ENCODE measurements around the gene TSNAX.

DNA sequence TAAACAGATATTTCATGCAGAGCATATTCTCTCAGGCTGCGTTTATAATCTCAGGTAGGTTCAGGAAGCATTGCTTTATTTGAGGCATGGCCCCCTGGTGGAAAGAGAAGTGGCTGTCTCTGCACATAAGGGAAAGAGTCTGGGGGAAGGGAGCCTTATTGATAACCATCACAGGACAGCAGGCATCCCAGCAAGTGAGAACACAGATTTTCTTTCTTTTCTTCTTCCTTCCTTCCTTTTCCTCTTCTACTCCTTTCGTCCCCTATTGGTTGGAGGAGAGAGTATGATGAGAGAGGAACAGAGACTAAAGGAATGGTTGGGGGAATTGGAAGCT is 21.9 kb downstream of the TSNAX start:
- TF ChIP-seq, protein P1, sequence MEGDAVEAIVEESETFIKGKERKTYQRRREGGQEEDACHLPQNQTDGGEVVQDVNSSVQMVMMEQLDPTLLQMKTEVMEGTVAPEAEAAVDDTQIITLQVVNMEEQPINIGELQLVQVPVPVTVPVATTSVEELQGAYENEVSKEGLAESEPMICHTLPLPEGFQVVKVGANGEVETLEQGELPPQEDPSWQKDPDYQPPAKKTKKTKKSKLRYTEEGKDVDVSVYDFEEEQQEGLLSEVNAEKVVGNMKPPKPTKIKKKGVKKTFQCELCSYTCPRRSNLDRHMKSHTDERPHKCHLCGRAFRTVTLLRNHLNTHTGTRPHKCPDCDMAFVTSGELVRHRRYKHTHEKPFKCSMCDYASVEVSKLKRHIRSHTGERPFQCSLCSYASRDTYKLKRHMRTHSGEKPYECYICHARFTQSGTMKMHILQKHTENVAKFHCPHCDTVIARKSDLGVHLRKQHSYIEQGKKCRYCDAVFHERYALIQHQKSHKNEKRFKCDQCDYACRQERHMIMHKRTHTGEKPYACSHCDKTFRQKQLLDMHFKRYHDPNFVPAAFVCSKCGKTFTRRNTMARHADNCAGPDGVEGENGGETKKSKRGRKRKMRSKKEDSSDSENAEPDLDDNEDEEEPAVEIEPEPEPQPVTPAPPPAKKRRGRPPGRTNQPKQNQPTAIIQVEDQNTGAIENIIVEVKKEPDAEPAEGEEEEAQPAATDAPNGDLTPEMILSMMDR (conservative IDR thresholded peaks at IDR 0.05), result peak; percentile 73
- TF ChIP-seq ZFX (IDR thresholded peaks at IDR 0.05), result no peak
